NCI-H128 (cell line): Measurements from ENCODE around the gene DNAJC6.
"Not testable (repeated sequence)": the region's sequence is repeated elsewhere in the genome, so short reads cannot be mapped to it uniquely, and the experiment has no call there.

ENCODE experiments used
- DNase-seq: peaks from one replicate; lab custom pipeline; 2025; ENCODE audit not compliant: unreplicated experiment; lab: John Stamatoyannopoulos, UW

Gene DNAJC6

DNA sequence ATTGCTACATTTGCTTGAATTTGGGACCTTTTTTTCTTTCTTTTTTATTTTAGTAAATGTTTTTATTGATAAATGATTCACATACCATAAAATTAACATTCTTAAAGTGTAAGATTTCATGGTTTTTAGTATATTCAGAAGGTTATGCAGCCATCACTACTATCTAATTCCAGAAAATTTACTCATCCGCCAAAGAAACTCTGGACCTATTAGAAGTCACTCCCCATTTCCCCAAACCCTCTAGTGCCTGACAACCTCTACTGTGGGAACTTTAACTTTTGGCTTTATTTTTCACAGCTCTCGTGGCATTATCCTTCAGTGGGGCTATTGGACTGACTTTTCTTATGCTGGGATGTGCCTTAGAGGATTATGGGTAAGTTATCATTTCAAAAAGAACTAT lies 115.7 kb downstream of the DNAJC6 start:
- DNase-seq = no peak

DNA sequence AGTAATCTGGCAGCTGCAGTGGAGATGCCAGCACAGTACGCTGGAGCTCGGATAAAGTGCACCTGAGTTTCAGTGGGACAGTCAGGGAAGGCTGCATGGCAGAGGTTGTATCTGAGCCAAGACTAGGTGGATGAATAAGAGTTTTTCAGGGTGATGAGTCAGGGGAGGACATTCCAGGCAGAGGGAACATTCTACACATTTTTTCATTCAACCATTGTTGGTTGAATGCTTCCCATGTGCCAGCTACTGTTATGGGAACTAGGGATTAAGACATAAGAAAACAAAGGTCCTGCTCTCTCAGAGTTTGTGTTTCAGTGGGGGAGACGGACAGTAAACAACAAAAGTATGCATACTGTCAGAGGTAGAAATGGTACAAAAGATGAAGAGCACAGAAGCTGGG lies 116.4 kb downstream of the DNAJC6 start:
- no peak for DNase-seq

GRCh38 chr1:65429078-65429477 lies 119.7 kb downstream of the DNAJC6 start:
- no peak for DNase-seq

DNA sequence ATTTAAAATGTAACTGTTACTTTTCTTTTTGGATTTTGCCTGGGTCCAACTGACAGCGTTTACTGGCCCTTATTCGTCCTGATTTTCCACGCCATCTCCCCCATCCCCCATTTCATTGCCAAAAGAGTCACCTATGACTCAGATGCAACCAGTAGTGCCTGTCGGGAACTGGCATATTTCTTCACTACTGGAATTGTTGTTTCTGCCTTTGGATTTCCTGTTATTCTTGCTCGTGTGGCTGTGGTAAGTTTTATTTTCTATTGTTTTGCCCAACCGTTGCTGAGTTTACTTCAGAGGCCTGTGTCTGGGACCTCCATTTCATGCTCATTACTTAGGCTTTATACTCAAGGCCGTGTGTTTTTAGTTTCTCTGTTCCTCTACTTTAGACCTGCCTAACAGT lies 120.5 kb downstream of the DNAJC6 start:
- DNase-seq = no peak

GRCh38 chr1:65431111-65431705 lies 121.9 kb downstream of the DNAJC6 start:
- DNase-seq = no peak

GRCh38 chr1:65432918-65433317 lies 123.6 kb downstream of the DNAJC6 start:
- no peak for DNase-seq

DNA sequence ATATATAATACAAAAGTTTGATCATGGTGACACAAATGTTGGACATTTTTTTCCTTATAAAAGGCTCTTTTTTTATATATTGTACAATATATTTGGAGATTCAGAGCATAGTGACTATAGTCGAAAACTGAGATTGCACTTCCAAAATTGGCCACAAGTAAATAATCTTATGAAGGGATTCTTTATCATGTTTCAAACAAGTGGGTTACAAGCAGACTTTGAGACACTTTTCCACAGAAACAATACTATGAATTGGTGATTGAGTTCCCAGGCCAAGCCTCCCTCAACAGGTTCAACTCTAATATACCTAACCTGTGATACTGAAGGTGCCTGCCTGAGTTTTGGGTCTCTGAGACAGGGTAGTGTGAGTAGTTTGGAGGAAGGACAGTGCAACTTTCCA lies 124.9 kb downstream of the DNAJC6 start:
- DNase-seq = no peak

DNA sequence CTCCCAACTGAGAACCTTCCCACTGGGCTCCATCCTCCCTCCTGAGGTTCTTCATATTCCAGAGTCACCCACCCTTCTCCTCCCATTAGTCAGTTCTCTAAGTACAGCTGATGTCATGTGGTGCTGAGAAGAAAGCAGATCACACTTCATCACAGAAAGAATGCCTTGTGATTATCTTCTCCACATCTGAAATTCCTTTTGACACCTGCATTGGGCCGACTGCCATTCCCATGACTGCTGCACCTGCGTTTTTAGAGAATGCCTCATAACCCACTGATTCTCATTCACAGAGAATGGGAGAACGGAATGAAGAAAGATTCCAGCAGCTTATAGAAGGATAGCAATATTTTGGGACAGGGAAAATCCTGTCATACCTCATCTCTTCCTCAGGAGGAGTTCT lies 125.4 kb downstream of the DNAJC6 start:
- DNase-seq = no peak

GRCh38 chr1:65435987-65436386 lies 126.6 kb downstream of the DNAJC6 start:
- no peak for DNase-seq

- no peak for DNase-seq
These were observed 128.3 kb downstream of the DNAJC6 start for GRCh38 chr1:65437616-65438015.

GRCh38 chr1:65440322-65440900 lies 131.1 kb downstream of the DNAJC6 start:
- DNase-seq = no peak

DNA sequence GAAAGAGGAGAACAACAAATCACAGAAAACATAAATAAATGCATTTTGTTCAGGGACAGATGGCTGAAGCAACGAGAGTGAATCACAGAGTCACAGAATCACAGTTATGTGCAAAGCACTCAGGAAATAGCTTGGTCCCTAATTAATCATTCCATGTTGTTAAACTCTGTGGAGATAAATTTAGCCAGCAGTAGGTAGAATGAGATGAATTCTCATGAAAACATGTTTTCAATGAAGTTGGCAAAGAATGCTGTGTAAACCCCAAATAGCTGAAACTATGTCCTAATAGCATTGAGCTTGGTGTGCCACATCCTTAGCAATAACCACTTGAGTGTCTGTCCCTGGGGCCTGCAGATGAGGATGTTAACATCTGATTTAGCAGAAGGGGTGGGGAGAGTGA lies 131.6 kb downstream of the DNAJC6 start:
- DNase-seq = no peak

- DNase-seq = no peak
These were observed 132.1 kb downstream of the DNAJC6 start for GRCh38 chr1:65441464-65441863.

DNA sequence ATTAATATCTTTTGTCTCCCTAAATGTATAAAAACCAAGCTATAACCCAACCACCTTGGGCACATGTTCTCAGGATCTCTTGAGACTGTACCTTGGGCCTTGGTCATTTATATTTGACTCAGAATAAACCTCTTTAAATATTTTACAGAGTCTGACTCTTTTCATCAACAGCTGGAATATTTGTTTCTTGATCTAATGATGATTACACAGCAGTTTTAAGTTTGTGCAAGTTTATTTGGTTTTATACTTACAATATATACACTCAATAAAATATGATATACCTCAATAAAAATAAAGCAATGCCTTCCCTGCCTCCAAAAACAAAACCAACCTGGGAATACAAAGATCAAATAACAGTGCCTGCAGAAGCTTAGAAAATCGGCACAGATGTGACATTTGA lies 133.1 kb downstream of the DNAJC6 start:
- DNase-seq = no peak

DNA sequence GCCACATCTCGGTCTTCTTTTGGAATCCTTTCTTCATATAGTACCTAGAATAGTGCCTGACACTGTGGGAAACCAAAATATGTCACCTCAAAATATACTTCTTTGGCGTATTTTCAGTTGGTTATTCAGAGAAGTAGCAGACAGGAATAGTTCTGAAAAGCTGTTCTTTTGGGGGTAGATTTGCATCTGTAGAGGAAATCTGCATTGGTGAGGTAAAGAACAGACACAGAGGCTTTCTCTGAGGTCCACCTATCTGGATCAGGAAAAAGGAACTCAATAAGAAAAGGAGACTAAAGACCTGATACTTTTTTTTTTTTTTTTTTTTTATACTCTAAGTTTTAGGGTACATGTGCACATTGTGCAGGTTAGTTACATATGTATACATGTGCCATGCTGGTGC lies 134.3 kb downstream of the DNAJC6 start:
- DNase-seq = no peak

- no peak for DNase-seq
These were observed 134.8 kb downstream of the DNAJC6 start for GRCh38 chr1:65444128-65444640.

- no peak for DNase-seq
These were observed 136.5 kb downstream of the DNAJC6 start for GRCh38 chr1:65445837-65446236.

- DNase-seq = no peak
These were observed 140.0 kb downstream of the DNAJC6 start for GRCh38 chr1:65449214-65449823.

- not testable (repeated sequence) for DNase-seq
These were observed 146.3 kb downstream of the DNAJC6 start for GRCh38 chr1:65455678-65456077.

GRCh38 chr1:65456481-65456880 lies 147.1 kb downstream of the DNAJC6 start:
- DNase-seq = no peak

DNA sequence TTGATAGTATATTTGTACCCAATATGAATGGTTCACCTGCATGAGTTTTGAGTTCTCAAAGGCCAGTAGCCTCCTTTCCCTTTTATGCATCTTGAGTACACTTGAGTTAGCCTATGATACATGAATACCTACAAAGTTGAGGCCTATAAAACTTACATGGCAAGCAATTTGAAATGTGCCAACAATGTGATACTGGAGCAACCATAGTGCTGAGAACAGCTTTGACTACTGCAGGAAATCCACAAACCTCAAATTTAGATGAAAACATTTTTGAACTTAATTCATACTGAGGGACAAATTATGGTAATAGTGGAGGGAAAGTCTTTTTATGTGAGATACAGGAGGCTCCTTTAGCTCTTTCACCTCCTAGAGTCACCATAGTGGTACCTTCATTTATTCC lies 148.5 kb downstream of the DNAJC6 start:
- no peak for DNase-seq

DNA sequence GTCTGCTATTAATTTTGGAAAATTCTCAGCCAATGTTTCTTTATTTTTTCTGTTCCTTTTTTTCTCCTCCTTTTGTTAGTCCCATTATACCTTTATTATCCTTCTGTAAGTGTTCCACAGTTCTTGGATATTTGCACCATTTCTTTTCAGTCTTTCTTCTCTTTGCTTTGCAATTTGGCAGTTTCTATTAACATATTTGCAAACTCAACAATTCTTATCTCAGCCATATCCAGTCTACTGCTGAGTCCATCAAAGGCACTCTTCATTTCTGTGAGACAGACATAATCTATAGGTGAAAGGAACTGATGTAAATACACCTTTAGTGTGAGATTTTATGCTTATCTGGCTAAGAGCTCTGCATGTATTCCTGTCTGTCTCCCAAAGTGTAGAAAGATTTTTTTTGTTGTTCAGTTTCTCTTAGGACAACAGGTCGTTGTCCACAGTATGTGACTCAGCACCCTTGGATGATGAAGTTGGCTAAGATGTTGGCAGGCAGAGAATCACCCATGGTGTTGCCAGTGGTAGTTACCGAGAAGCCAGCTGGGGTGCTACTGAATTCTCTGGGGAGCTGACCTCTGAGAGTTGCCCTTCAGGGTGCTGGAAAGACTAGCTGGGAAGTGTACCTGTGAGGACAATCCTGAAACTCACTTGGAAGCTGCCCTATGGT lies 149.5 kb downstream of the DNAJC6 start:
- no peak for DNase-seq
